ENCODE results near the gene RNF41.

RNF41 gene

DNA sequence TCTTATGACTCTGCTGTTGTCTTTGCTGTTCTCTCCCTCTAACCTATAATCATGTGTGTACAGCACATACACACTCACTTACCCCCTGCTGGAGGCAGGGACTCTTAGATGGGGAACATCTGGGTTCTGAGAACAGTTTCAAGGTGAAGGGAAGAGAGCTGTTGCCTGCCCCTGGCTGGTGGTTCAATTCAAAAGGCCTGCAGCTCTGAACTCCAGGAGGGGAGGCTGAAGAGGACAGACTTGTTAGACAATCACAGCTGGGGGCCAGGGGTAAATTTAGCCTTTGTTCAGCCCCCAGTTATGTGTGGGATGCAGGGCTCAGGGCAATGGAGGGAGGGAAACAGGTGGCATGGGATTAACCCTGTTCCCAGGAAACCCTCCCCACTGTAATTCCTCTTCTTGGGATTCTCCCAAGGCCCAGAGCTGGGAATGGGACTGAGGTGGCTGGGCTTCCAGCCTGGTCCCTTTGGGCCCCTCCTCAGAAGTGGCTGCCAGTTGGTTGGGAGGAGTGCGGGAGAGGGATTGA, 67.4 kb downstream of the RNF41 start:
- no peak for DNase-seq (ENCODE audit: low read depth in 2 of 3, low spot score in 2 of 3)

DNA sequence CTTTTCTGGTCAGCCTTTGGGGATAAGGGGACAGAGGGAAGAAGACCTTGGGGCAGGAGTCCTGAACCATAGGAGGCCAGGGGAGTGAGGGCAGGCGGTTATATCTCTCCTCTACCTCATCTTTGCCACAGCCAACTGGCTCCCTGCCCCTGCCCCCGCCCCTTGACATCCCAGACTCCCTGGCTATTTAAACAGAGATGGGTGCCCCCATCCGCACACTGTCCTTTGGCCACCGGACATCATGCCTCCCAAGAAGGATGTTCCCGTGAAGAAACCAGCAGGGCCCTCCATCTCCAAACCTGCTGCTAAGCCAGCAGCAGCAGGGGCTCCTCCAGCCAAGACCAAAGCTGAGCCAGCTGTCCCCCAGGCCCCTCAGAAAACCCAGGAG, 68.0 kb downstream of the RNF41 start:
- no peak for DNase-seq (ENCODE audit: low read depth in 2 of 3, low spot score in 2 of 3)

DNA sequence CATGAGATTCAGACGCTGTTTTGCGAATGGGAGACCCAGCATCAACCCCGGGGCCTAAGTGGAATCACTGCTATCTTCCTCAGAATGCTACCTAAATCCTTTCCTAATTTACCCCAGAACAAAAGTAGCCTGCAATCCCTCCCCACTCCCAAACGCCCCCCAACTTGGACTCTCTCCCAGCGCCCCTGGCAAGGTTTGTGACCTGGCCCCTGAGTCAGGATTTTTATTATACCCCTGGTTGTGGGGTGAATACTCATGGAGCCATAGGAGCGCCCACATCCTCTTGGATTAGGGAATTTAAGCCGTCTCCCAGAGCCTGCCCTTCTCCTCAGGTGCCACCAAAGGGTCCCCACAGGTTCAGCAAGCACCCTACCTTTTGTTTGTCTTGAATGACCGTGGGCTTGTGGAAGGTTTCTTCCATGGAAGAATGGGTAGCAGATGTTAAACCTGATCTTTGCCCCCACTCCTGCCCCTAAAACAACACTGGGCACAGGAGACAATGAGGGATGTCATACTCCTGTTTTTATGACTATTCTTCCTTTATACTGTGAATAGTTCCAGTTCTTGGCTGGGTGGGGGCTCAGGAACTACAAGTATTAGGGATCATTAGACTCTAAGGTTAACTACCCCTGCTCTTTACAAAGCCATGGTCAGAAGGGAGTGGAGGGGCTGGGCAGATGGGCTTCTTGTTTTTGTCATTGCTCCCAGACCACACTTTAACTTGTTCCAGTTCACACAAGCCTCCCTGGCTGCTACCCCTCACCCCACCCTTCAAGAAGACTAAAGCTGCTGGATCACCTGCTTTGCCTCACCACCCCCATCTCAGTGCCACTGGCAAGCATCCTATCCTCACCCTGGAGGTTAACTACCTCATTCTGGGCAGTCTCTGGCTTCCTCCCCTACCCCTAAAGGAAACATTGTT, 68.7 kb downstream of the RNF41 start:
- DNase-seq (ENCODE audit: low read depth in 2 of 3, low spot score in 2 of 3): no peak

Measured in activated CD8-positive, alpha-beta memory T cell treated with anti-CD3 and anti-CD28 coated beads for 48 hours (primary cell).